Measurements from ENCODE around the gene CYP2C9. TPM values are rescaled to one million over a fixed set of nuclear protein-coding genes. Genes with fewer than 3 reads are reported as not detected.
"Not testable (repeated sequence)": the region's sequence is repeated elsewhere in the genome, so short reads cannot be mapped to it uniquely, and the experiment has no call there.

CYP2C9 gene
- polyA plus RNA-seq (2011; rRNA removed) = not detected in 2 replicates
- polyA minus RNA-seq (2011; rRNA and poly(A)+ RNA removed) = not detected in 2 replicates

GRCh38 chr10:94938383-94938782, at the start of gene CYP2C9:
TSS of gene CYP2C9 (plus strand) at chr10:94938658. CDS start at chr10:94938683, 25 bp downstream.
- TF ChIP-seq CTCF (IDR thresholded peaks at IDR 0.05; ENCODE audit: insufficient read depth, low read depth, low read length) = no peak
- H3K4me3 ChIP-seq (ENCODE audit: low read depth, low read length) = no peak within 1 kb of the TSS
- no peaks in the 10 kb centered on the region for H3K36me3 ChIP-seq (ENCODE audit: control insufficient read depth, insufficient read depth, low read length)
- POLR2A ChIA-PET = no interaction called here
- no peak for DNase-seq (ENCODE audit: low read depth)
- H3K27me3 ChIP-seq (ENCODE audit: control insufficient read depth, insufficient read depth, low read length) = no peaks in the 10 kb centered on the region
- CTCF ChIA-PET = no interaction called here

GRCh38 chr10:94889123-94889522, 49.3 kb upstream of the CYP2C9 start:
- TF ChIP-seq CTCF (IDR thresholded peaks at IDR 0.05; ENCODE audit: insufficient read depth, low read depth, low read length) = no peak
- Histone ChIP-seq H3K27me3 (ENCODE audit: control insufficient read depth, insufficient read depth, low read length) (no peaks in the 10 kb centered on the region), H3K4me3 (ENCODE audit: low read depth, low read length) (no peak overlapping the region), H3K36me3 (ENCODE audit: control insufficient read depth, insufficient read depth, low read length) (no peaks in the 10 kb centered on the region)
- DNase-seq (ENCODE audit: low read depth) = no peak
- CTCF ChIA-PET = no interaction called here
- POLR2A ChIA-PET = no interaction called here

- DNase-seq (ENCODE audit: low read depth) = no peak
- Histone ChIP-seq H3K4me3 (ENCODE audit: low read depth, low read length) (no peak overlapping the region), H3K27me3 (ENCODE audit: control insufficient read depth, insufficient read depth, low read length) (no peaks in the 10 kb centered on the region), H3K36me3 (ENCODE audit: control insufficient read depth, insufficient read depth, low read length) (no peaks in the 10 kb centered on the region)
- ChIA-PET POLR2A (no interaction called here), CTCF (no interaction called here)
- TF ChIP-seq CTCF (IDR thresholded peaks at IDR 0.05; ENCODE audit: insufficient read depth, low read depth, low read length) = no peak
Measured at GRCh38 chr10:94890264-94891022, 48.0 kb upstream of the CYP2C9 start.

- POLR2A ChIA-PET; H3K4me3 ChIP-seq (ENCODE audit: low read depth, low read length); H3K27me3 ChIP-seq (ENCODE audit: control insufficient read depth, insufficient read depth, low read length); DNase-seq (ENCODE audit: low read depth); CTCF ChIA-PET; H3K36me3 ChIP-seq (ENCODE audit: control insufficient read depth, insufficient read depth, low read length): not testable (repeated sequence)
Measured at GRCh38 chr10:94898414-94898813, 40.0 kb upstream of the CYP2C9 start.

- DNase-seq (ENCODE audit: low read depth) = no peak
- no peak for TF ChIP-seq CTCF (IDR thresholded peaks at IDR 0.05; ENCODE audit: insufficient read depth, low read depth, low read length)
- ChIA-PET POLR2A (no interaction called here), CTCF (no interaction called here)
- Histone ChIP-seq H3K27me3 (ENCODE audit: control insufficient read depth, insufficient read depth, low read length) (no peaks in the 10 kb centered on the region), H3K36me3 (ENCODE audit: control insufficient read depth, insufficient read depth, low read length) (no peaks in the 10 kb centered on the region), H3K4me3 (ENCODE audit: low read depth, low read length) (no peak overlapping the region)
Measured at GRCh38 chr10:94902080-94902479, 36.4 kb upstream of the CYP2C9 start.

GRCh38 chr10:94902570-94902969, 35.9 kb upstream of the CYP2C9 start:
- no peak for TF ChIP-seq CTCF (IDR thresholded peaks at IDR 0.05; ENCODE audit: insufficient read depth, low read depth, low read length)
- POLR2A ChIA-PET = no interaction called here
- Histone ChIP-seq H3K36me3 (ENCODE audit: control insufficient read depth, insufficient read depth, low read length) (no peaks in the 10 kb centered on the region), H3K4me3 (ENCODE audit: low read depth, low read length) (no peak overlapping the region), H3K27me3 (ENCODE audit: control insufficient read depth, insufficient read depth, low read length) (no peaks in the 10 kb centered on the region)
- no peak for DNase-seq (ENCODE audit: low read depth)
- CTCF ChIA-PET = no interaction called here

GRCh38 chr10:94904506-94905148, 33.8 kb upstream of the CYP2C9 start:
- H3K4me3 ChIP-seq (ENCODE audit: low read depth, low read length); H3K36me3 ChIP-seq (ENCODE audit: control insufficient read depth, insufficient read depth, low read length); POLR2A ChIA-PET; DNase-seq (ENCODE audit: low read depth); CTCF ChIA-PET; H3K27me3 ChIP-seq (ENCODE audit: control insufficient read depth, insufficient read depth, low read length): not testable (repeated sequence)
